Duodenal mucosa (tissue), 2 donors: ENCODE measurements around the gene XDH.

Experiments
- H3K27ac ChIP-seq: one replicate; pipeline ENCODE4 v1.7.0; 2013; ENCODE audit warnings: low read depth, low read length
- H3K27me3 ChIP-seq, 2 donors: one replicate each; pipeline ENCODE4 v1.7.0; 2013; ENCODE audit warnings: low read length in 2 of 2, control low read depth in 1 of 2; ENCODE audit not compliant: insufficient read depth in 2 of 2, control insufficient read depth in 1 of 2
- H3K36me3 ChIP-seq, 2 donors: one replicate each; pipeline ENCODE4 v1.7.0; 2013; ENCODE audit warnings: low read length in 2 of 2, control low read depth in 1 of 2; ENCODE audit not compliant: insufficient read depth in 2 of 2, control insufficient read depth in 1 of 2
- H3K4me1 ChIP-seq, 2 donors: one replicate each; pipeline ENCODE4 v1.7.0; 2013; ENCODE audit warnings: low read length in 2 of 2, control low read depth in 1 of 2; ENCODE audit not compliant: insufficient read depth in 2 of 2, control insufficient read depth in 1 of 2
- H3K4me3 ChIP-seq, 2 donors: one replicate each; pipeline ENCODE4 v1.7.0; 2013; ENCODE audit warnings: low read length in 2 of 2, low read depth in 1 of 2
- H3K9ac ChIP-seq, 2 donors: one replicate each; pipeline ENCODE4 v1.7.0; 2013; ENCODE audit warnings: low read length in 2 of 2, low read depth in 1 of 2
- H3K9me3 ChIP-seq, 2 donors: one replicate each; pipeline ENCODE4 v1.7.0; 2013; ENCODE audit warnings: low read length in 2 of 2, control low read depth in 1 of 2; ENCODE audit not compliant: control insufficient read depth in 1 of 2

XDH gene

DNA sequence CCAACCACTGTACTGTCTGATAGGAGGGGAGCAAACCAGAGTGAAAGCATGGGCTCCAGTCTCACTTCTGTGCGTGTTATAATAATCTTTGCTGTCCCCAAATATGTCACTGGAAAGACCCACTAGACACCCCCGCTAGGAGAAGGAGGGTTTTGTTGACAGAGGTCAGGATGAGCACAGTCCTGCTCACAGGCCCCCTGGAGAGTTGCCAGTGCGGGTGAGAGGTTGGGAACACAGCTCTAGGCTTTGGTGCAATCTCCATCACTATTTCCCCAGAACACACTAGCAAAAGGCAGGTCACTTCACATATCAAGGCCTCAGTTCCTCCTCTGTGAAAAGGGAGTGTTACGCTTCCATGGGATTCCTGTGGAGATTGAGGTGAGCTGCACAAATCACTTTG lies 9.7 kb downstream of the XDH start:
- Histone ChIP-seq H3K9me3 (no peaks in the 10 kb centered on the region), H3K9ac (no peak overlapping the region), H3K4me1 (peaks cover 29 to 37% of the 10 kb centered on the region in 2 donors), H3K27me3 (no peaks in the 10 kb centered on the region), H3K27ac (no peak overlapping the region), H3K4me3 (no peak overlapping the region), H3K36me3 (peaks cover 5 to 42% of the 10 kb centered on the region in 2 donors)

DNA sequence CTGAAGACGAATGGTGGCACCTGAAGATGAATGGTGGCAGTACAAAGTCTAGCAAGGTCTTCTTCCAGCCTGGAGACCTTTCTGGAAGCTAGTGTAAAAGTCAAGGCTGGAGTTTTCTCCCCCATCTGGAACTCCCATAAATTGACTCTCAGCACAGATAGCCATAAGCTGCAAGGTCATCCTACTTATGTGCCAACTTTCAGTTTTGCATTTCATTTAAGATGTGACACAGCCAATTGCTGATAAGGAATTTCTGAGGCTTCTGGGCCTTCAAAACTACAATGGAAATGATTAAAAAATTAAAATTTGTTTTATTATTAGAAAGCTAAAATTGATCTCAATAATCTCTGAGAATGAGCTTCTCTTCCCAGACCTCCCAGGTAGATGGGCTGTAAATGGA lies 10.2 kb downstream of the XDH start:
- H3K9me3 ChIP-seq = no peaks in the 10 kb centered on the region
- H3K9ac ChIP-seq = no peak overlapping the region
- H3K4me3 ChIP-seq = no peak overlapping the region
- peaks cover 29 to 37% of the 10 kb centered on the region in 2 donors for H3K4me1 ChIP-seq
- no peak overlapping the region for H3K27ac ChIP-seq
- H3K36me3 ChIP-seq = peaks cover 5 to 42% of the 10 kb centered on the region in 2 donors
- H3K27me3 ChIP-seq = no peaks in the 10 kb centered on the region

GRCh38 chr2:31402388-31402787 lies 12.2 kb downstream of the XDH start:
- Histone ChIP-seq H3K9ac (no peak overlapping the region), H3K27ac (no peak overlapping the region), H3K27me3 (no peaks in the 10 kb centered on the region), H3K36me3 (peaks cover 8 to 50% of the 10 kb centered on the region in 2 donors), H3K4me1 (peaks cover 26 to 32% of the 10 kb centered on the region in 2 donors), H3K4me3 (no peak overlapping the region), H3K9me3 (no peaks in the 10 kb centered on the region)

GRCh38 chr2:31401580-31401979 lies 13.0 kb downstream of the XDH start:
- no peak overlapping the region for H3K4me3 ChIP-seq
- H3K36me3 ChIP-seq = peaks cover 10 to 50% of the 10 kb centered on the region in 2 donors
- peaks cover 18 to 27% of the 10 kb centered on the region in 2 donors for H3K4me1 ChIP-seq
- no peaks in the 10 kb centered on the region for H3K9me3 ChIP-seq
- H3K9ac ChIP-seq = no peak overlapping the region
- H3K27me3 ChIP-seq = no peaks in the 10 kb centered on the region
- no peak overlapping the region for H3K27ac ChIP-seq

GRCh38 chr2:31398881-31399280 lies 15.7 kb downstream of the XDH start:
- Histone ChIP-seq H3K27ac (no peak overlapping the region), H3K27me3 (no peaks in the 10 kb centered on the region), H3K9ac (no peak overlapping the region), H3K4me3 (no peak overlapping the region), H3K4me1 (peaks cover 0 to under 1% of the 10 kb centered on the region in 2 donors), H3K9me3 (no peaks in the 10 kb centered on the region), H3K36me3 (peaks cover 18 to 40% of the 10 kb centered on the region in 2 donors)

DNA sequence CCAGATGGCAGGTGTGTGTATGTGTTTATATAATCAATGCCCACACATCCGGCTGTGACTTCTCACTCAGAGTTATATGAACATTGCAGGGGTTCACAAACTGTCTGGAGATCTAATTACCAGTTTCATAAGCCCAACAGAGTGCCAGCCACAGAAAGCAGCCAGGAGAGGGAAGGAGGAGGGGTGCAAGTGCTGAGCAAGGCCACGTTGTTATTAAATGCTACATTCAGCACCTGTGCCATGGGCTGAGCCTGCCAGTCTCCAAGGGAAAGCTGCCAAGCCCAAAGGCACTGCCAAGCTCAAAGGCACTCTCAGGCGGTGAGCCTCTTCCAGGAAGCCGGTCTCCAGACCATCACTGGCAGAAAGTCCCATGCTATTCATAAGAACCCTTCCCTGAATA lies 17.4 kb downstream of the XDH start:
- H3K27ac ChIP-seq = no peak overlapping the region
- H3K4me3 ChIP-seq = no peak overlapping the region
- no peaks in the 10 kb centered on the region for H3K4me1 ChIP-seq
- H3K9me3 ChIP-seq = no peaks in the 10 kb centered on the region
- no peaks in the 10 kb centered on the region for H3K27me3 ChIP-seq
- peaks cover 21 to 28% of the 10 kb centered on the region in 2 donors for H3K36me3 ChIP-seq
- H3K9ac ChIP-seq = no peak overlapping the region

GRCh38 chr2:31390324-31390723 lies 24.2 kb downstream of the XDH start:
- H3K4me3 ChIP-seq = no peak overlapping the region
- H3K27ac ChIP-seq = no peak overlapping the region
- H3K27me3 ChIP-seq = no peaks in the 10 kb centered on the region
- no peaks in the 10 kb centered on the region for H3K4me1 ChIP-seq
- H3K9ac ChIP-seq = no peak overlapping the region
- H3K36me3 ChIP-seq = peaks cover 8 to 32% of the 10 kb centered on the region in 2 donors
- no peaks in the 10 kb centered on the region for H3K9me3 ChIP-seq

GRCh38 chr2:31388736-31389135 lies 25.8 kb downstream of the XDH start:
- no peaks in the 10 kb centered on the region for H3K27me3 ChIP-seq
- peaks cover 11 to 36% of the 10 kb centered on the region in 2 donors for H3K36me3 ChIP-seq
- no peaks in the 10 kb centered on the region for H3K9me3 ChIP-seq
- H3K4me1 ChIP-seq = no peaks in the 10 kb centered on the region
- no peak overlapping the region for H3K9ac ChIP-seq
- no peak overlapping the region for H3K27ac ChIP-seq
- no peak overlapping the region for H3K4me3 ChIP-seq

DNA sequence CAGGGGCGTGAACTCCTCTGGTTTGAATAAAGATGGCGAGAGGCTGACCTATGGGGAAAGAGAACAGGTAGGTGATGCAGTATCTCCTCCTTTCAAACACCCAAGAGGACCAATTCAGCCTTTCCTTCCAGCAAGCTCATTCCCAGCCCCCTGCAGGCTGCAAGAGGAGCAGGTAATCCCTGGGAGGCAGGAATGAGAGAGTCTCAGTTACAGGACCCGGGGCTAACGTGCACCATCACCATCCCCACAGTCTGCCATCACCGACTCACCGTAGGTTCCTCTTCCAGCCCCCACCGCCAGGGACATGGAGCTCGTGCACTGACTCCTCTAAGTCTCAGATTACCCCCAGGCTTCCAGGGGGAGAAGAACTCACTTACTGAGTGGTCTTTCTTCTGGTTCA lies 26.7 kb downstream of the XDH start:
- Histone ChIP-seq H3K4me3 (no peak overlapping the region), H3K9ac (no peak overlapping the region), H3K27ac (no peak overlapping the region), H3K4me1 (no peaks in the 10 kb centered on the region), H3K36me3 (peaks cover 15 to 44% of the 10 kb centered on the region in 2 donors), H3K9me3 (no peaks in the 10 kb centered on the region), H3K27me3 (no peaks in the 10 kb centered on the region)

DNA sequence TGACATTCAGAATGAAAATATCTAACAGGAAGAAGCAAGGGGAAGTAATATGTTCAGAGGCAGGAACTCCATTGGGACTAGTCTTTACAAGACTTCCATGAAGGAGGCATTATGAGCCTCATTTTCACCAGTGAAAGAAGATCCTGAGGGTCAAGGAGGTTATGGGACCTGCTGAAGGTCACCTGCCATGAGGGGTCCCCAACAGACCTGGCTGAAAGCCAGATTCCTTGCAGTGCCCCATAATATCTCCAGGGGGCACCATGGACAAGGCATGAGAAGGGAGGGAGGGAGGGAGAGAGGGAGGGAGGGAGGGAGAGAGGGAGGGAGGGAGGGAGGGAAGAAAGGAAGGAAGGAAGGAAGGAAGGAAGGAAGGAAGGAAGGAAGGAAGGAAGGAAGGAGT lies 27.9 kb downstream of the XDH start:
- Histone ChIP-seq H3K36me3 (peaks cover 20 to 48% of the 10 kb centered on the region in 2 donors), H3K4me1 (no peaks in the 10 kb centered on the region), H3K4me3 (no peak overlapping the region), H3K9me3 (no peaks in the 10 kb centered on the region), H3K27me3 (no peaks in the 10 kb centered on the region), H3K9ac (no peak overlapping the region), H3K27ac (no peak overlapping the region)

- Histone ChIP-seq H3K9ac (no peak overlapping the region), H3K9me3 (no peaks in the 10 kb centered on the region), H3K27ac (no peak overlapping the region), H3K4me3 (no peak overlapping the region), H3K27me3 (no peaks in the 10 kb centered on the region), H3K36me3 (peaks cover 24 to 52% of the 10 kb centered on the region in 2 donors), H3K4me1 (no peaks in the 10 kb centered on the region)
Measured at GRCh38 chr2:31386172-31386571, 28.4 kb downstream of the XDH start.
